ENCODE data around the gene HIGD2A. TPM values are rescaled to one million over a fixed set of nuclear protein-coding genes. Genes with fewer than 3 reads are reported as not detected.
A peak's percentile ranks its signal among the peaks of the same experiment; 100 is the strongest.

The HIGD2A gene
- total RNA-seq, 2 donors from 2014 or later: 194 to 226 TPM

- DNase-seq: no peak
- intact Hi-C loops (cut with DNase I, micrococcal nuclease): no loop called here
- ATAC-seq: no peak
Observed at GRCh38 chr5:176366232-176366894, 22.2 kb upstream of the HIGD2A start.

GRCh38 chr5:176368726-176369125 lies 19.8 kb upstream of the HIGD2A start:
- ATAC-seq (no peak), DNase-seq (no peak)
- intact Hi-C loops (cut with DNase I, micrococcal nuclease): no loop called here

GRCh38 chr5:176369934-176370711 lies 18.4 kb upstream of the HIGD2A start:
- ATAC-seq (no peak), DNase-seq (no peak)
- intact Hi-C loops (cut with DNase I, micrococcal nuclease): no loop called here

- intact Hi-C loops (cut with DNase I, micrococcal nuclease): no loop called here
- no peak for ATAC-seq
- DNase-seq: no peak
Observed at GRCh38 chr5:176371621-176372539, 16.7 kb upstream of the HIGD2A start.

GRCh38 chr5:176373100-176373818 lies 15.3 kb upstream of the HIGD2A start:
- intact Hi-C loops (cut with DNase I, micrococcal nuclease): no loop called here
- DNase-seq (no peak), ATAC-seq (no peak)

- intact Hi-C loops (cut with DNase I, micrococcal nuclease): no loop called here
- ATAC-seq (no peak), DNase-seq (no peak)
Observed at GRCh38 chr5:176379881-176380280, 8.7 kb upstream of the HIGD2A start.

GRCh38 chr5:176381423-176381822 lies 7.1 kb upstream of the HIGD2A start:
- DNase-seq (no peak), ATAC-seq (no peak)
- intact Hi-C loops (cut with DNase I, micrococcal nuclease): no loop called here

GRCh38 chr5:176381979-176382378 lies 6.6 kb upstream of the HIGD2A start:
- no peak for ATAC-seq
- no peak for DNase-seq
- intact Hi-C loops (cut with DNase I, micrococcal nuclease): no loop called here

GRCh38 chr5:176382721-176383120 lies 5.8 kb upstream of the HIGD2A start:
- intact Hi-C loops (cut with DNase I, micrococcal nuclease): no loop called here
- ATAC-seq: no peak
- no peak for DNase-seq

GRCh38 chr5:176383248-176383905 lies 5.2 kb upstream of the HIGD2A start:
- ATAC-seq (no peak), DNase-seq (no peak)
- intact Hi-C loops (cut with DNase I, micrococcal nuclease): no loop called here

- ATAC-seq: no peak
- no peak for DNase-seq
- intact Hi-C loops (cut with DNase I, micrococcal nuclease): no loop called here
Observed at GRCh38 chr5:176383961-176384360, 4.6 kb upstream of the HIGD2A start.

- intact Hi-C loops (cut with DNase I, micrococcal nuclease): no loop called here
- DNase-seq: no peak
- no peak for ATAC-seq
Observed at GRCh38 chr5:176384366-176384930, 4.1 kb upstream of the HIGD2A start.

GRCh38 chr5:176384991-176385390 lies 3.6 kb upstream of the HIGD2A start:
- ATAC-seq: no peak
- intact Hi-C loops (cut with DNase I, micrococcal nuclease): no loop called here
- DNase-seq: no peak

- no peak for DNase-seq
- ATAC-seq: no peak
- intact Hi-C loops (cut with DNase I, micrococcal nuclease): no loop called here
Observed at GRCh38 chr5:176386491-176386890, 2.1 kb upstream of the HIGD2A start.

GRCh38 chr5:176387384-176387925 lies 1.1 kb upstream of the HIGD2A start:
- DNase-seq: no peak
- no peak for ATAC-seq
- intact Hi-C loops (cut with DNase I, micrococcal nuclease): no loop called here

GRCh38 chr5:176388003-176388443 lies 528 bp upstream of the HIGD2A start:
- intact Hi-C loops (cut with DNase I, micrococcal nuclease): no loop called here
- DNase-seq (no peak), ATAC-seq (no peak)

GRCh38 chr5:176389135-176390123 lies 878 bp downstream of the HIGD2A start:
- DNase-seq (no peak), ATAC-seq (peak; percentile 38)
- intact Hi-C loops (cut with DNase I, micrococcal nuclease): no loop called here

Measured in left colon (tissue), 2 donors.